Measurements from ENCODE around the gene TMEM269. TPM values are rescaled to one million over a fixed set of nuclear protein-coding genes. Genes with fewer than 3 reads are reported as not detected.

The TMEM269 gene
- total and polyA plus RNA-seq, 4 experiments from 2014 or later, result 0.35 to 0.36 TPM; not detected in 2

GRCh38 chr1:42737986-42738677 lies 46.7 kb upstream of the TMEM269 start:
- H3K27ac ChIP-seq (ENCODE audit: low read depth, low read length), result no peak overlapping the region
- no peaks in the 10 kb centered on the region for H3K27me3 ChIP-seq (ENCODE audit: insufficient read depth, low read length)
- peaks cover 1 to 12% (median 5%) of the 10 kb centered on the region in 4 donors for H3K4me1 Mint-ChIP-seq
- no peak overlapping the region for H3K4me3 ChIP-seq (ENCODE audit: low read length in 2 of 2)
- no peaks in the 10 kb centered on the region for H3K36me3 ChIP-seq (ENCODE audit: insufficient read depth, low read length)
- intact Hi-C loops (cut with micrococcal nuclease), result no loop called here
- H3K27me3 Mint-ChIP-seq, result peaks cover 0 to 2% of the 10 kb centered on the region in 2 donors
- H3K4me1 ChIP-seq (ENCODE audit: insufficient read depth, low read length), result no peaks in the 10 kb centered on the region
- H3K27ac Mint-ChIP-seq, result no peak overlapping the region
- no peaks in the 10 kb centered on the region for H3K9me3 ChIP-seq (ENCODE audit: control insufficient read depth in 1 of 2, low read length in 2 of 2)
- H3K4me3 Mint-ChIP-seq, result no peak overlapping the region
- CTCF ChIA-PET (ENCODE audit: partially characterized antibody), result no interaction called here
- POLR2A ChIA-PET (ENCODE audit: partially characterized antibody), result no interaction called here
- no peaks in the 10 kb centered on the region for H3K9me3 Mint-ChIP-seq
- no peaks in the 10 kb centered on the region for H3K36me3 Mint-ChIP-seq
- no peak for DNase-seq

DNA sequence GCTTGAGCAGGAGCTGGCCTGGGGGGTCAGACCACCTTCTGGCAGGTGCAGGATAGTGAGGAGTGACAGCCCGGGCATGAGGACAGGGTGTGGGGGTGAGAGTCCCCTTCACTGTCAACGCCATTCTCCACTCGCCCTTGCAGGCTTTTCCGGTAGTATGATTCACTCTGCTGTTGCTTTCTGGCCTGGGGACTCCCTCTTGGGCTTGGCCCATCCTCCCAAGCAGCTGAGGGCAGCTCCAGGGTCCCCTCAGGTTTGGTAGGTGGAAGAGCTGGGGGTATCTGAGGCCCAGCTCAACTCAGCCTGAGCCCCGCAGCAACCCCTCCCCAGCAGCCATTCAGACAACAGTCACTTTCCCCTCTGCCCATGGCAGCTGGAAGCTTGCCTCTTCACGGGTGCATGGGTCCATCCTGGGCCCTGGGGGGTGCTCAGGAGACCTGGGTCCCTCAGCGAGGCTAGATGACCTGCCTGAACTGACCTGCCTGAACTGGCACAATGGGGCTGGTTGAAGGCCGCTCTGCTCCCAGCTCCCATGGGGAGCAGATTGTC lies 46.0 kb upstream of the TMEM269 start:
- intact Hi-C loops (cut with micrococcal nuclease), result no loop called here
- ChIA-PET POLR2A (ENCODE audit: partially characterized antibody) (no interaction called here), CTCF (ENCODE audit: partially characterized antibody) (no interaction called here)
- no peak overlapping the region for H3K27ac ChIP-seq (ENCODE audit: low read depth, low read length)
- no peaks in the 10 kb centered on the region for H3K36me3 ChIP-seq (ENCODE audit: insufficient read depth, low read length)
- no peak overlapping the region for H3K4me3 Mint-ChIP-seq
- H3K4me1 ChIP-seq (ENCODE audit: insufficient read depth, low read length), result no peaks in the 10 kb centered on the region
- no peaks in the 10 kb centered on the region for H3K9me3 ChIP-seq (ENCODE audit: control insufficient read depth in 1 of 2, low read length in 2 of 2)
- no peak for DNase-seq
- H3K4me3 ChIP-seq (ENCODE audit: low read length in 2 of 2), result no peak overlapping the region
- no peaks in the 10 kb centered on the region for H3K9me3 Mint-ChIP-seq
- no peaks in the 10 kb centered on the region for H3K27me3 ChIP-seq (ENCODE audit: insufficient read depth, low read length)
- peaks cover 0 to 2% of the 10 kb centered on the region in 2 donors for H3K27me3 Mint-ChIP-seq
- H3K4me1 Mint-ChIP-seq, result peaks cover 1 to 12% (median 5%) of the 10 kb centered on the region in 4 donors
- H3K27ac Mint-ChIP-seq, result no peak overlapping the region
- no peaks in the 10 kb centered on the region for H3K36me3 Mint-ChIP-seq

DNA sequence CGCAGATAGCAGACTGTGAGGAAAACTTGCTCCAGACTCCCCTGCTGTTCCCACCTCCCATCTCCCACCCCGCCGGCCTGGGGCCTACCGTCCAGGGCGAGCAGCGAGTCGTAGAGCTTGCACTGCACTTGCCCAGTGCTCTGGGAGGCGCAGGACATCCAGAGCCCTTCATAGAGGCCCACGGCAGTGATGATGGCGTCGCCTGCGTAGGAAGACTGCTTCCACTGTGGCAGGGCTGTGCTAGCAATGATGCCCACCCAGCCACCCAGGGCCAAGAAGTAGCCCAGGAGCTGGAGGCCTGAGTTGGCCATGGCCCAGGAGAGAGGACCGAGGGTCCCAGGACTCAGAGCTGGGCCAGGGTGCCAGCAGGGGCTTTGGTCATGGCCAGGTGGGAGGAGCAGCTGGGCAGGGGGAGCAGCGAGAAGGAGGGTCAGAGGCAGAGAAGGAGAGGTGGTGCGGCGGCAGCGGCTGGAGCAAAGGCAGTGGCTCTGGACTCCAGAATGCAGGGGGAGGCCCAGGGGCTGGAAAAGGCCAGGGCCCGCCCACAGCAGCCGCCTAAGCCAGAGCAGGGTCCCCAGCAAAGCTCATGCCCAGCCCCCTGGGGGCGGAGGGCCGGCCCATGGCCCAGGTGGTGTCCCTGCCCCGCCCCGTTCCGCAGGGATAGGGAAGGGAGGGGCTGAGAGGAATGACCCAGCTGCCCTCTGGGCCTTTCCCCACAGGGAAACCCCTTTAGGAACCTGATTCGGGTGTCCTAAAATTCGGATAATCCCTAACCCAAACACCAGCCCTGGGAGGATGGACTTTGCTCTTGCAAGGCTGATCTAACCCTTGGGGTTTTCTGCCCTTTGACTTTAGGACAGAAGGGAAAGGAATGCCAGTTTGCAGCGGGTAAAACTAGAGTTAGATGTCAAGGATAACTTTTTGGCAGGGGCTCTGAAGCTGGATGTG lies 44.8 kb upstream of the TMEM269 start, which contains the start of gene CLDN19:
CLDN19 (minus strand) TSS at position 484 of the 948 bp plus-strand sequence; CDS start at position 311, 173 bp downstream.
- intact Hi-C loops (cut with micrococcal nuclease), result no loop called here

DNA sequence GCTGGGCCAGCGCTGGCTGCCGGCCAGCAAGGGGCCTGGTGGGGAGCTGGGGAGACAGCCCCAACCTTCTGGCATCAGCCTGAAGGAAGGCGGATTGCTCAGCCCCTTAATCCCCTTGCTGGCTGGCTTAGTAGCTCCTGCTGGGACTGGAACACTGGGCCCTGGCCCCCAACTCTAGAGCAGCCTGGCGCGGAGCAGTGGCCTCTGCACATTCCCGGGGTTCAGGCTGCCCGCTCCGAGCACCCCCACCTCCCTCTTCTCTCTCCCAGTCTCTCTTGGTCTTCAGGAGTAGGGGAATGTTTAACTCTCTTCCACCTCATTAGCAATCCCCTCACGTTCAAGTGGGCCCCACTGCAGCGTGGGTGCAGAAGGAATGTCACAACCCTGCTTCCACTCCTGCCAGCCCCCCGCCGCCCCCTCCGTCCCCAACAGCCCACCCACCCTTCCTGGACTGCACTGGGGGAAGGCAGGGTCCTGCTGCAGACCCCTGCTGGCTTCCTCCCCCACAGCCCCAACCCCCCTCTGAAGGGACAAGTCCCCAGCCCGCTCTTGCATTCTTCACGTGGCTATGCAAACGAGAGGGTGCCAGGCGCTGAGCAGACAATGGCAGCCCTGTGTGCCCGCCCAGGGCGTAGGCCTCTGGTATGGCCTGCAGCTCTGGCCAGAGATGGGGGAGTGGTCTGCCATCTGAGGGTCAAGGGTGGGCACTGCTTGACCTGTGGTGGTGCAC lies 43.8 kb upstream of the TMEM269 start:
- H3K36me3 ChIP-seq (ENCODE audit: insufficient read depth, low read length), result no peaks in the 10 kb centered on the region
- no peak overlapping the region for H3K4me3 ChIP-seq (ENCODE audit: low read length in 2 of 2)
- H3K4me1 ChIP-seq (ENCODE audit: insufficient read depth, low read length), result no peaks in the 10 kb centered on the region
- CTCF ChIA-PET (ENCODE audit: partially characterized antibody), result no interaction called here
- H3K9me3 ChIP-seq (ENCODE audit: control insufficient read depth in 1 of 2, low read length in 2 of 2), result no peaks in the 10 kb centered on the region
- Mint-ChIP-seq H3K36me3 (peaks cover 0 to 5% of the 10 kb centered on the region in 2 donors), H3K9me3 (no peaks in the 10 kb centered on the region), H3K27me3 (no peaks in the 10 kb centered on the region), H3K4me1 (peaks cover 1 to 12% (median 5%) of the 10 kb centered on the region in 4 donors), H3K4me3 (no peak overlapping the region), H3K27ac (no peak overlapping the region)
- no peak overlapping the region for H3K27ac ChIP-seq (ENCODE audit: low read depth, low read length)
- intact Hi-C loops (cut with micrococcal nuclease), result no loop called here
- POLR2A ChIA-PET (ENCODE audit: partially characterized antibody), result no interaction called here
- DNase-seq, result no peak
- no peaks in the 10 kb centered on the region for H3K27me3 ChIP-seq (ENCODE audit: insufficient read depth, low read length)

More for the DNA sequence above, 44.8 kb upstream of the TMEM269 start, which contains the start of gene CLDN19:
- H3K9me3 ChIP-seq (ENCODE audit: control insufficient read depth in 1 of 2, low read length in 2 of 2), result no peaks in the 10 kb centered on the region
- H3K27ac ChIP-seq (ENCODE audit: low read depth, low read length), result no peak within 1 kb of the TSS
- POLR2A ChIA-PET (ENCODE audit: partially characterized antibody), result no interaction called here
- H3K9me3 Mint-ChIP-seq, result no peaks in the 10 kb centered on the region
- no peaks in the 10 kb centered on the region for H3K36me3 Mint-ChIP-seq
- H3K4me3 ChIP-seq (ENCODE audit: low read length in 2 of 2), result no peak within 1 kb of the TSS
- no peak within 1 kb of the TSS for H3K4me3 Mint-ChIP-seq
- H3K27me3 ChIP-seq (ENCODE audit: insufficient read depth, low read length), result no peaks in the 10 kb centered on the region
- no peaks in the 10 kb centered on the region for H3K4me1 ChIP-seq (ENCODE audit: insufficient read depth, low read length)
- DNase-seq, result no peak
- H3K27ac Mint-ChIP-seq, result peak within 1 kb of the TSS in 1 of 7 donors; percentile 22
- H3K27me3 Mint-ChIP-seq, result no peaks in the 10 kb centered on the region
- peaks cover 1 to 12% (median 5%) of the 10 kb centered on the region in 4 donors for H3K4me1 Mint-ChIP-seq
- H3K36me3 ChIP-seq (ENCODE audit: insufficient read depth, low read length), result no peaks in the 10 kb centered on the region
- CTCF ChIA-PET (ENCODE audit: partially characterized antibody), result no interaction called here

- peaks cover 5% of the 10 kb centered on the region for H3K36me3 ChIP-seq (ENCODE audit: insufficient read depth, low read length)
- H3K27ac ChIP-seq (ENCODE audit: low read depth, low read length), result no peak overlapping the region
- intact Hi-C loops (cut with micrococcal nuclease), result no loop called here
- H3K4me3 ChIP-seq (ENCODE audit: low read length in 2 of 2), result no peak overlapping the region
- H3K4me1 ChIP-seq (ENCODE audit: insufficient read depth, low read length), result no peaks in the 10 kb centered on the region
- Mint-ChIP-seq H3K9me3 (no peaks in the 10 kb centered on the region), H3K27me3 (no peaks in the 10 kb centered on the region), H3K27ac (no peak overlapping the region), H3K4me1 (peaks cover 1 to 7% (median 5%) of the 10 kb centered on the region in 4 donors), H3K36me3 (peaks cover 0 to 7% of the 10 kb centered on the region in 2 donors), H3K4me3 (no peak overlapping the region)
- H3K27me3 ChIP-seq (ENCODE audit: insufficient read depth, low read length), result no peaks in the 10 kb centered on the region
- DNase-seq, result no peak
- H3K9me3 ChIP-seq (ENCODE audit: control insufficient read depth in 1 of 2, low read length in 2 of 2), result no peaks in the 10 kb centered on the region
- ChIA-PET POLR2A (ENCODE audit: partially characterized antibody) (no interaction called here), CTCF (ENCODE audit: partially characterized antibody) (interaction anchor here (1.4 kb wide), 1 partner anchor 11 kb away, joined by 3 read pairs; no protein-coding TSS in a partner anchor)
Observed at GRCh38 chr1:42741706-42742105, 43.1 kb upstream of the TMEM269 start.

DNA sequence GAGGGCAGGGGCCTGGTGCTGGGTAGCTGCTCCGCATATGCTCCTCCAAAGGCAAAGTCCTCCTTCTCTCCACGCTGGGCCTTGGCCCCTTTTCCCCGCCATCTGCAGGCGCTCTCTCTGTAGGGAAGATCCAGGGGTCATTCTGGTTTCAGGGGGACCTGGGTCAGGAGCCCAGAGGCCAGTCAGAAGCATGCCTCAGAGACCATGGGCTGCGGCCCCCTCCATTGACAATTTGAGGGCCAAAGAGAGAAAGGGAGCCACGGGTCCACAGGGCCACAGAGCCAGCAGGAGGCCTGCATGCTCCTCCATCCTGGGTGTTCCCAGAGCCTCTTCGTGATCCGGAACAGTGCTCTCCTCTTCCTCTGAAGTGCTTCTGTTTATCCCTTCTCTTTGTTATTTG lies 42.6 kb upstream of the TMEM269 start:
- Mint-ChIP-seq H3K4me1 (peaks cover 1 to 3% (median 3%) of the 10 kb centered on the region in 4 donors), H3K27ac (no peak overlapping the region), H3K36me3 (peaks cover 0 to 11% of the 10 kb centered on the region in 2 donors), H3K4me3 (no peak overlapping the region), H3K9me3 (no peaks in the 10 kb centered on the region), H3K27me3 (no peaks in the 10 kb centered on the region)
- H3K4me1 ChIP-seq (ENCODE audit: insufficient read depth, low read length), result no peaks in the 10 kb centered on the region
- peaks cover 8% of the 10 kb centered on the region for H3K36me3 ChIP-seq (ENCODE audit: insufficient read depth, low read length)
- intact Hi-C loops (cut with micrococcal nuclease), result no loop called here
- no peak overlapping the region for H3K27ac ChIP-seq (ENCODE audit: low read depth, low read length)
- no peaks in the 10 kb centered on the region for H3K9me3 ChIP-seq (ENCODE audit: control insufficient read depth in 1 of 2, low read length in 2 of 2)
- ChIA-PET POLR2A (ENCODE audit: partially characterized antibody) (no interaction called here), CTCF (ENCODE audit: partially characterized antibody) (interaction anchor here (1.0 to 1.4 kb wide), 2 partner anchors 11 kb away, joined by 3 read pairs; no protein-coding TSS in a partner anchor)
- no peaks in the 10 kb centered on the region for H3K27me3 ChIP-seq (ENCODE audit: insufficient read depth, low read length)
- DNase-seq, result no peak
- H3K4me3 ChIP-seq (ENCODE audit: low read length in 2 of 2), result no peak overlapping the region

Measured in CD4-positive, alpha-beta memory T cell (primary cell).